ENCODE measurements around the gene SFMBT1. TPM values are rescaled to one million over a fixed set of nuclear protein-coding genes. Genes with fewer than 3 reads are reported as not detected.

Gene SFMBT1
- total and polyA plus RNA-seq, 9 of the 15 experiments (the other 6 are each of a cell fraction or from before 2014, with no cell fraction given): 0.76 to 6.6 (median 3.6) TPM

DNA sequence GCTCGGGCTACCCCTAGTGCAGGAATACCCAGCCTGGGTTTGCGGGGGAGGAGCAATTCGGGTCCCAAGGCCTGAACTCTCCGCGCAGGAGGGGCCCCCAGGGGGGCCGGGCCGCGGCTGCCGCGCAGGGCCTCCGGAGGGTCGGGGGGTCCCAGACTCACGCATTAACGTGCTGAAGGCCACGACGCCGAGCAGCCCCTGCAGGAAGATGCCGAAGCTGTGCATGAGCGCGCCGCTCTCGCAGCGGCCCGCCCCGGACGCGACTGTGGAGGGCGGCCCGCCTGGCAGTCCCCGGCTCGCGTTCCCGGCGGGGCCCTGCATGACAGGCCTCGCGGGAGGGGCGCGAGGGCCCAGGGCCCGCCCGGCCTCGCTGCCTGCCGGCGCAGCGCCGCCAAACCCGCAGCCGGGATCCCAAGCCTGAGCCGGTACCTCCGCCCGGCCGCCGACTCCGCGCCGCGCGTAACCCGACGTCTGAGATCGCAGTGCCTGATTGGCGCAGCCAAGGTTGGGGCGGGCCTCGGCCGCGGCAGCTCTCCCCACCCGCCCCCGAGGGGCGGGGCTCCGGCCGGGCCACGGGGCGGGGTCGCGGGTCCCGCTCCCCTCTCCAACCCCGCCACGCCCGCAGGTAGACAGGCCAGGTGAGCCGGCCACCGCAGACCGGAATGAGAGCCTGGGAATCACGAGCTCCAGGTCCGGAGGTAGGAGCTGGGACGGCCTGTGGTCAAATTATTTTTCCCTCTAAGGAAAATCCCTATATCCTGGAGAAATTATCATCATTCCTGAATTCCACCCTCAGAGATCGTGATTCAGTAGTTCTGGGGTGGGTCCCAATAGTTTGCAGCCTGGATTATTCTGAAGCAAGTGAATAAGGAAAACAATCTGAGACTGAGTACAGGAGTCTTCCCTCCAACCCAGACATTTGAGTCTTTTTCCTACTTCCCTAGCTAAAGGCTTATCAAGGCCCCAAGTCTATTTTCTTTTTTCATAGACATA lies 148.4 kb downstream of the SFMBT1 start, which contains the start of gene STIMATE (continued):
- TF ChIP-seq LEF1 (IDR thresholded peaks at IDR 0.05) (no peak), CXXC5 (CRISPR knock-in tag; IDR thresholded peaks at IDR 0.05) (peak; percentile 90), ZBTB7A (IDR thresholded peaks at IDR 0.05; ENCODE audit: borderline replicate concordance, control insufficient read depth, low read depth, low read length) (peak; percentile 70; the same call in 1 of the 2 replicates), NONO (IDR thresholded peaks at IDR 0.05; ENCODE audit: low read depth in 2 of 2, low read length in 1 of 2) (0 out of 4 replicates have a peak, but pooled peaks of 1 of the 2 experiments have one; percentile 40), MAZ (CRISPR knock-in tag; conservative IDR thresholded peaks at IDR 0.05 in 1 of 2, IDR thresholded peaks at IDR 0.05 in 1 of 2) (peak; percentile 21 to 75; a peak in 3 of 4 replicates), SLC30A9 (CRISPR knock-in tag; IDR thresholded peaks at IDR 0.05) (no peak), ETS2 (tag; IDR thresholded peaks at IDR 0.05; ENCODE audit: borderline replicate concordance, poor library complexity, severe bottlenecking) (no peak), BHLHE40 (IDR thresholded peaks at IDR 0.05; ENCODE audit: low read length) (no peak), HNRNPLL (IDR thresholded peaks at IDR 0.05; ENCODE audit: low read depth, low read length, poor library complexity, severe bottlenecking) (peak; percentile 89), ZNF24 (IDR thresholded peaks at IDR 0.05) (0 out of 2 replicates have a peak, but pooled peaks have one; percentile 8)
- TF ChIP-seq, protein P1, sequence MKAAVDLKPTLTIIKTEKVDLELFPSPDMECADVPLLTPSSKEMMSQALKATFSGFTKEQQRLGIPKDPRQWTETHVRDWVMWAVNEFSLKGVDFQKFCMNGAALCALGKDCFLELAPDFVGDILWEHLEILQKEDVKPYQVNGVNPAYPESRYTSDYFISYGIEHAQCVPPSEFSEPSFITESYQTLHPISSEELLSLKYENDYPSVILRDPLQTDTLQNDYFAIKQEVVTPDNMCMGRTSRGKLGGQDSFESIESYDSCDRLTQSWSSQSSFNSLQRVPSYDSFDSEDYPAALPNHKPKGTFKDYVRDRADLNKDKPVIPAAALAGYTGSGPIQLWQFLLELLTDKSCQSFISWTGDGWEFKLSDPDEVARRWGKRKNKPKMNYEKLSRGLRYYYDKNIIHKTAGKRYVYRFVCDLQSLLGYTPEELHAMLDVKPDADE (conservative IDR thresholded peaks at IDR 0.05; ENCODE audit: control insufficient read depth, low read depth, low read length): 0 out of 2 replicates have a peak, but pooled peaks have one; percentile 19

Measured in K562 (cell line).